GM23338 (cell line): Measurements from ENCODE around the gene PLOD2. TPM values are rescaled to one million over a fixed set of nuclear protein-coding genes. Genes with fewer than 3 reads are reported as not detected.

Source experiments
- ATAC-seq: fragments of 200-7000 bp; cut with Tn5 transposase; 3 replicates; pipeline ENCODE4 v1.9.1; 2020
- DNase-seq: peaks from one replicate; pipeline ENCODE4 v3.0.0-alpha.2; 2015; ENCODE audit warnings: low spot score
- H2AFZ ChIP-seq: fragments of 200-600 bp; sonication (generic); 2 replicates; pipeline ENCODE4 v1.8.0; 2016; ENCODE audit warnings: antibody characterized with exemption, mild to moderate bottlenecking, moderate library complexity
- H3F3A ChIP-seq: fragments of 200-600 bp; sonication (generic); replicated peaks from 2 replicates; pipeline ENCODE4 v1.8.0; 2017; ENCODE audit warnings: antibody characterized with exemption, mixed run types, low read depth
- H3K27ac ChIP-seq: fragments of 200-600 bp; sonication (generic); 2 replicates; pipeline ENCODE4 v1.6.1; 2016; ENCODE audit warnings: low read depth
- H3K27me3 ChIP-seq: fragments of 200-600 bp; sonication (generic); 2 replicates; pipeline ENCODE4 v1.8.0; 2016; ENCODE audit warnings: mild to moderate bottlenecking, mixed run types, moderate library complexity; ENCODE audit not compliant: insufficient read depth
- H3K36me3 ChIP-seq: fragments of 200-600 bp; sonication (generic); 2 replicates; pipeline ENCODE4 v1.8.0; 2016; ENCODE audit warnings: mild to moderate bottlenecking; ENCODE audit not compliant: insufficient read depth
- H3K4me1 ChIP-seq: fragments of 200-600 bp; sonication (generic); 2 replicates; pipeline ENCODE4 v1.8.0; 2016; ENCODE audit warnings: mild to moderate bottlenecking, moderate library complexity; ENCODE audit not compliant: insufficient read depth
- H3K4me2 ChIP-seq: fragments of 200-600 bp; sonication (generic); 2 replicates; pipeline ENCODE4 v1.7.1; 2017; ENCODE audit warnings: mixed run types
- H3K4me3 ChIP-seq: fragments of 200-600 bp; sonication (generic); 2 replicates; pipeline ENCODE4 v1.6.1; 2016; ENCODE audit warnings: mixed run types
- H3K79me2 ChIP-seq: fragments of 200-600 bp; sonication (generic); replicated peaks from 2 replicates; pipeline ENCODE4 v1.8.0; 2017; ENCODE audit warnings: mild to moderate bottlenecking; ENCODE audit not compliant: insufficient read depth
- H3K9me2 ChIP-seq: fragments of 200-600 bp; sonication (generic); 2 replicates; pipeline ENCODE4 v1.8.0; 2017; ENCODE audit not compliant: insufficient read depth
- H4K20me1 ChIP-seq: fragments of 200-600 bp; sonication (generic); replicated peaks from 2 replicates; pipeline ENCODE4 v1.8.0; 2017; ENCODE audit warnings: mild to moderate bottlenecking; ENCODE audit not compliant: insufficient read depth
- H3K27ac Mint-ChIP-seq: 2 replicates; pipeline ENCODE4 v1.8.0; 2020; ENCODE audit warnings: inconsistent platforms, mild to moderate bottlenecking, moderate library complexity, mixed read lengths
- H3K27me3 Mint-ChIP-seq: 3 replicates; pipeline ENCODE4 v1.8.0; 2022; ENCODE audit warnings: low read depth, mild to moderate bottlenecking, moderate library complexity, mixed read lengths, inconsistent platforms; ENCODE audit not compliant: insufficient read depth, poor library complexity
- H3K36me3 Mint-ChIP-seq: 3 replicates; pipeline ENCODE4 v1.8.0; 2021; ENCODE audit warnings: low read depth, mild to moderate bottlenecking, inconsistent platforms, moderate library complexity, mixed read lengths
- H3K4me1 Mint-ChIP-seq: 3 replicates; pipeline ENCODE4 v1.8.0; 2020; ENCODE audit warnings: mild to moderate bottlenecking, inconsistent platforms, mixed read lengths
- H3K4me3 Mint-ChIP-seq: 3 replicates; pipeline ENCODE4 v1.8.0; 2021; ENCODE audit warnings: moderate library complexity, mild to moderate bottlenecking, inconsistent platforms, mixed read lengths
- H3K9me3 Mint-ChIP-seq: 3 replicates; pipeline ENCODE4 v1.8.0; 2020; ENCODE audit warnings: moderate library complexity, mild to moderate bottlenecking, inconsistent platforms, mixed read lengths
- CREB1 ChIP-seq: fragments of 250-450 bp; sonication (Bioruptor Pico); IDR thresholded peaks from 2 replicates; pipeline ENCODE4 v1.5.0; 2020; ENCODE audit warnings: low read depth, mild to moderate bottlenecking, moderate library complexity
- EZH2phosphoT487 ChIP-seq: fragments of 200-600 bp; sonication (generic); IDR thresholded peaks from one replicate; pipeline ENCODE4 v1.8.1; 2018; ENCODE audit warnings: antibody characterized with exemption; ENCODE audit not compliant: unreplicated experiment
- NANOG ChIP-seq: IDR thresholded peaks from 2 replicates; pipeline ENCODE4 v1.6.1; 2016; ENCODE audit warnings: antibody characterized with exemption, borderline replicate concordance
- POLR2AphosphoS5 ChIP-seq: IDR thresholded peaks from 2 replicates; pipeline ENCODE4 v1.6.1; 2016; ENCODE audit warnings: antibody characterized with exemption, low read depth
- STAT1 ChIP-seq: IDR thresholded peaks from one replicate; pipeline ENCODE4 v1.6.1; 2016; ENCODE audit warnings: antibody characterized with exemption; ENCODE audit not compliant: unreplicated experiment
- ZNF331 ChIP-seq: fragments of 250-450 bp; sonication (Bioruptor Pico); IDR thresholded peaks from 2 replicates; pipeline ENCODE4 v1.5.0; 2020; ENCODE audit warnings: low read depth, mild to moderate bottlenecking, moderate library complexity
- ZNF462 ChIP-seq: fragments of 250-450 bp; sonication (Bioruptor Pico); IDR thresholded peaks from 2 replicates; pipeline ENCODE4 v1.5.0; 2020; ENCODE audit warnings: mild to moderate bottlenecking, moderate library complexity
- polyA plus RNA-seq: library from polyadenylated mRNA; unstranded; fragments of >200 nt; fragmentation: Nextera tagmentation; extraction: Ambion mirVana; gene quantifications from 2 replicates; pipeline ENCODE4 v1.2.1, GENCODE V29; 2016
- total RNA-seq: library from RNA; depleted of rRNA; stranded (reverse); fragments of >200 nt; shearing (Covaris generic); gene quantifications from 2 replicates; pipeline ENCODE4 v1.2.3, GENCODE V29; 2014
- TF ChIP-seq, protein P1 (sequence below), 2 experiments: fragments of 200-600 bp in 1 of 2; sonication (generic) in 1 of 2; conservative IDR thresholded peaks; 2 replicates each; pipeline versions ENCODE4 v1.5.1 to v1.6.1; 2016 to 2017; ENCODE audit warnings: antibody characterized with exemption in 2 of 2, low read depth in 2 of 2, mild to moderate bottlenecking in 2 of 2, moderate library complexity in 1 of 2

PLOD2 gene
- total and polyA plus RNA-seq, 2 experiments from 2014 or later: 26.7 to 30.5 TPM

- H3K4me1 ChIP-seq: no peaks in the 10 kb centered on the region
- H4K20me1 ChIP-seq: no peaks in the 10 kb centered on the region
- Mint-ChIP-seq H3K4me1 (no peaks in the 10 kb centered on the region), H3K9me3 (peaks cover 6% of the 10 kb centered on the region; the same call in 1 of the 3 replicates), H3K36me3 (no peaks in the 10 kb centered on the region), H3K27me3 (peaks cover 2% of the 10 kb centered on the region), H3K27ac (no peak overlapping the region), H3K4me3 (no peak overlapping the region)
- H3K27me3 ChIP-seq: no peaks in the 10 kb centered on the region
- no peaks in the 10 kb centered on the region for H3F3A ChIP-seq
- DNase-seq (no peak), ATAC-seq (no peak)
- H3K4me2 ChIP-seq: no peak overlapping the region
- no peaks in the 10 kb centered on the region for H3K79me2 ChIP-seq
- no peaks in the 10 kb centered on the region for H3K9me2 ChIP-seq
- H2AFZ ChIP-seq: no peak overlapping the region
- H3K4me3 ChIP-seq: no peak overlapping the region
- H3K36me3 ChIP-seq: no peaks in the 10 kb centered on the region
- H3K27ac ChIP-seq: no peak overlapping the region
- TF ChIP-seq NANOG (no peak), EZH2phosphoT487 (no peak), POLR2AphosphoS5 (no peak), ZNF462 (CRISPR knock-in tag) (no peak), CREB1 (CRISPR knock-in tag) (no peak), ZNF331 (CRISPR knock-in tag) (no peak)
These were observed 136.7 kb downstream of the PLOD2 start for GRCh38 chr3:146024260-146024659.

DNA sequence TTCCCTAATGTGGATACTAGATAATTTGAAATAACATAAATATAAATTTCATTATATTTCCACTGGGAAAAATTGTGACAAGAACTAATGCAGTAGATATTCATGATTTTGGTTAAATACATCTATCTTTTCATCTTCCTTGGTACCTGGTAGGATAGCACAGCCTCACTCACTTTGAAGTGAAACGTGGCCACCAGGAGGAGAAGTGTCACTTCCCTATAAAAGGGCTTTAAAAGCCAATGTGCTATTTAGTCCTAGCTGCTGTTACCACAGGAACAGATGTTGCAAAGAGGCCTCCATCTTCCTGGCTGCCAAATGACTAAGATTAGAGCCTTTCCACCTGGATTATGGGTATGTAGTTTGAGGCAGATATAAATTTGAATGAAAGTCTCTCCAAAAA lies 140.0 kb downstream of the PLOD2 start:
- Mint-ChIP-seq H3K4me1 (no peaks in the 10 kb centered on the region), H3K36me3 (peaks cover 3% of the 10 kb centered on the region; the same call in 1 of the 3 replicates), H3K27ac (no peak overlapping the region), H3K27me3 (peaks cover 2% of the 10 kb centered on the region), H3K9me3 (peaks cover 4% of the 10 kb centered on the region; the same call in 1 of the 3 replicates), H3K4me3 (no peak overlapping the region)
- Histone ChIP-seq H3K36me3 (no peaks in the 10 kb centered on the region), H2AFZ (no peak overlapping the region), H3K4me3 (no peak overlapping the region), H3K27ac (no peak overlapping the region), H3K4me1 (no peaks in the 10 kb centered on the region), H3F3A (no peaks in the 10 kb centered on the region), H3K4me2 (no peak overlapping the region), H3K27me3 (no peaks in the 10 kb centered on the region), H3K9me2 (0 out of 2 replicates have a peak, but pooled peaks cover 5% of the 10 kb centered on the region), H3K79me2 (no peaks in the 10 kb centered on the region), H4K20me1 (no peaks in the 10 kb centered on the region)
- ATAC-seq (no peak), DNase-seq (peak; percentile 37)
- TF ChIP-seq STAT1: no peak
- TF ChIP-seq, protein P1, sequence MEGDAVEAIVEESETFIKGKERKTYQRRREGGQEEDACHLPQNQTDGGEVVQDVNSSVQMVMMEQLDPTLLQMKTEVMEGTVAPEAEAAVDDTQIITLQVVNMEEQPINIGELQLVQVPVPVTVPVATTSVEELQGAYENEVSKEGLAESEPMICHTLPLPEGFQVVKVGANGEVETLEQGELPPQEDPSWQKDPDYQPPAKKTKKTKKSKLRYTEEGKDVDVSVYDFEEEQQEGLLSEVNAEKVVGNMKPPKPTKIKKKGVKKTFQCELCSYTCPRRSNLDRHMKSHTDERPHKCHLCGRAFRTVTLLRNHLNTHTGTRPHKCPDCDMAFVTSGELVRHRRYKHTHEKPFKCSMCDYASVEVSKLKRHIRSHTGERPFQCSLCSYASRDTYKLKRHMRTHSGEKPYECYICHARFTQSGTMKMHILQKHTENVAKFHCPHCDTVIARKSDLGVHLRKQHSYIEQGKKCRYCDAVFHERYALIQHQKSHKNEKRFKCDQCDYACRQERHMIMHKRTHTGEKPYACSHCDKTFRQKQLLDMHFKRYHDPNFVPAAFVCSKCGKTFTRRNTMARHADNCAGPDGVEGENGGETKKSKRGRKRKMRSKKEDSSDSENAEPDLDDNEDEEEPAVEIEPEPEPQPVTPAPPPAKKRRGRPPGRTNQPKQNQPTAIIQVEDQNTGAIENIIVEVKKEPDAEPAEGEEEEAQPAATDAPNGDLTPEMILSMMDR (conservative IDR thresholded peaks at IDR 0.05; ENCODE audit: low read depth in 2 of 2): peak; percentile 31 to 37; a peak in 3 of 4 replicates
